GM12865 (cell line): ENCODE measurements around the gene LNX1.

Experiments used
- DNase-seq: peaks from one replicate; pipeline ENCODE4 v3.0.0; 2010; ENCODE audit warnings: low read depth
- H3K4me3 ChIP-seq: 2 replicates; pipeline ENCODE4 v1.5.1; 2011; ENCODE audit warnings: mild to moderate bottlenecking, low read depth, low read length, control low read depth
- CTCF ChIP-seq: IDR thresholded peaks from 2 replicates; pipeline ENCODE4 v1.5.1; 2011; ENCODE audit warnings: low read length, control low read depth, low read depth, inconsistent platforms; ENCODE audit not compliant: insufficient read depth; ENCODE audit errors: missing control alignments

The LNX1 gene

GRCh38 chr4:53532521-53532920, 58.8 kb downstream of the LNX1 start:
- DNase-seq: no peak
- no peak for TF ChIP-seq CTCF
- no peak overlapping the region for H3K4me3 ChIP-seq

- H3K4me3 ChIP-seq: no peak overlapping the region
- DNase-seq: no peak
- no peak for TF ChIP-seq CTCF
Measured at GRCh38 chr4:53531585-53532224, 59.6 kb downstream of the LNX1 start.

- DNase-seq: no peak
- TF ChIP-seq CTCF: no peak
- H3K4me3 ChIP-seq: no peak overlapping the region
Measured at GRCh38 chr4:53529025-53529424, 62.3 kb downstream of the LNX1 start.

- DNase-seq: no peak
- H3K4me3 ChIP-seq: no peak overlapping the region
- no peak for TF ChIP-seq CTCF
Measured at GRCh38 chr4:53527930-53528329, 63.4 kb downstream of the LNX1 start.

GRCh38 chr4:53527326-53527725, 64.0 kb downstream of the LNX1 start:
- no peak overlapping the region for H3K4me3 ChIP-seq
- no peak for TF ChIP-seq CTCF

GRCh38 chr4:53522334-53522733, 69.0 kb downstream of the LNX1 start:
- DNase-seq: no peak
- TF ChIP-seq CTCF: no peak

More at GRCh38 chr4:53527326-53527725, 64.0 kb downstream of the LNX1 start:
- DNase-seq: no peak

GRCh38 chr4:53520116-53520515, 71.2 kb downstream of the LNX1 start:
- no peak for DNase-seq
- H3K4me3 ChIP-seq: no peak overlapping the region
- no peak for TF ChIP-seq CTCF

More at GRCh38 chr4:53522334-53522733, 69.0 kb downstream of the LNX1 start:
- no peak overlapping the region for H3K4me3 ChIP-seq
